Uterus (tissue), 2 donors: ENCODE data around the gene HDAC7.

Experiments
- POLR2A ChIP-seq, 2 donors: fragments of 450-650 bp; IDR thresholded peaks; one replicate each; pipeline ENCODE4 v1.6.1; 2016; ENCODE audit warnings: antibody characterized with exemption in 2 of 2, mild to moderate bottlenecking in 1 of 2, moderate library complexity in 1 of 2
- TF ChIP-seq, protein P1 (sequence below), 4 experiments: fragments of 200-600 bp in 2 of 4; fragments of 450-650 bp in 2 of 4; sonication (generic) in 2 of 4; IDR thresholded peaks; one replicate each; pipeline ENCODE4 v1.5.1; 2016 to 2019; ENCODE audit warnings: antibody characterized with exemption in 4 of 4, mild to moderate bottlenecking in 2 of 4, moderate library complexity in 1 of 4

GRCh38 chr12:47767216-47767724 is 52.4 kb downstream of the HDAC7 start:
- TF ChIP-seq, protein P1, sequence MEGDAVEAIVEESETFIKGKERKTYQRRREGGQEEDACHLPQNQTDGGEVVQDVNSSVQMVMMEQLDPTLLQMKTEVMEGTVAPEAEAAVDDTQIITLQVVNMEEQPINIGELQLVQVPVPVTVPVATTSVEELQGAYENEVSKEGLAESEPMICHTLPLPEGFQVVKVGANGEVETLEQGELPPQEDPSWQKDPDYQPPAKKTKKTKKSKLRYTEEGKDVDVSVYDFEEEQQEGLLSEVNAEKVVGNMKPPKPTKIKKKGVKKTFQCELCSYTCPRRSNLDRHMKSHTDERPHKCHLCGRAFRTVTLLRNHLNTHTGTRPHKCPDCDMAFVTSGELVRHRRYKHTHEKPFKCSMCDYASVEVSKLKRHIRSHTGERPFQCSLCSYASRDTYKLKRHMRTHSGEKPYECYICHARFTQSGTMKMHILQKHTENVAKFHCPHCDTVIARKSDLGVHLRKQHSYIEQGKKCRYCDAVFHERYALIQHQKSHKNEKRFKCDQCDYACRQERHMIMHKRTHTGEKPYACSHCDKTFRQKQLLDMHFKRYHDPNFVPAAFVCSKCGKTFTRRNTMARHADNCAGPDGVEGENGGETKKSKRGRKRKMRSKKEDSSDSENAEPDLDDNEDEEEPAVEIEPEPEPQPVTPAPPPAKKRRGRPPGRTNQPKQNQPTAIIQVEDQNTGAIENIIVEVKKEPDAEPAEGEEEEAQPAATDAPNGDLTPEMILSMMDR (IDR thresholded peaks at IDR 0.05): peak; percentile 25 to 55 (median 37)
- TF ChIP-seq POLR2A (IDR thresholded peaks at IDR 0.05): no peak
